Measurements from ENCODE around the gene DONSON.
"Not testable (repeated sequence)": the region's sequence is repeated elsewhere in the genome, so short reads cannot be mapped to it uniquely, and the experiment has no call there.

DONSON gene

GRCh38 chr21:33584455-33584854, 4.0 kb downstream of the DONSON start:
- H3K9me3 Mint-ChIP-seq = no peaks in the 10 kb centered on the region
- H3K4me3 Mint-ChIP-seq = no peak overlapping the region
- DNase-seq = no peak
- TF ChIP-seq, protein P1, sequence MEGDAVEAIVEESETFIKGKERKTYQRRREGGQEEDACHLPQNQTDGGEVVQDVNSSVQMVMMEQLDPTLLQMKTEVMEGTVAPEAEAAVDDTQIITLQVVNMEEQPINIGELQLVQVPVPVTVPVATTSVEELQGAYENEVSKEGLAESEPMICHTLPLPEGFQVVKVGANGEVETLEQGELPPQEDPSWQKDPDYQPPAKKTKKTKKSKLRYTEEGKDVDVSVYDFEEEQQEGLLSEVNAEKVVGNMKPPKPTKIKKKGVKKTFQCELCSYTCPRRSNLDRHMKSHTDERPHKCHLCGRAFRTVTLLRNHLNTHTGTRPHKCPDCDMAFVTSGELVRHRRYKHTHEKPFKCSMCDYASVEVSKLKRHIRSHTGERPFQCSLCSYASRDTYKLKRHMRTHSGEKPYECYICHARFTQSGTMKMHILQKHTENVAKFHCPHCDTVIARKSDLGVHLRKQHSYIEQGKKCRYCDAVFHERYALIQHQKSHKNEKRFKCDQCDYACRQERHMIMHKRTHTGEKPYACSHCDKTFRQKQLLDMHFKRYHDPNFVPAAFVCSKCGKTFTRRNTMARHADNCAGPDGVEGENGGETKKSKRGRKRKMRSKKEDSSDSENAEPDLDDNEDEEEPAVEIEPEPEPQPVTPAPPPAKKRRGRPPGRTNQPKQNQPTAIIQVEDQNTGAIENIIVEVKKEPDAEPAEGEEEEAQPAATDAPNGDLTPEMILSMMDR (IDR thresholded peaks at IDR 0.05) = no peak
- peaks cover 20% of the 10 kb centered on the region for H3K4me1 Mint-ChIP-seq
- no peak overlapping the region for H3K27ac Mint-ChIP-seq
- H3K36me3 Mint-ChIP-seq (ENCODE audit: low read depth) = peaks cover 45% of the 10 kb centered on the region
- peaks cover 4% of the 10 kb centered on the region for H3K27me3 Mint-ChIP-seq (ENCODE audit: low read depth, poor library complexity)

DNA sequence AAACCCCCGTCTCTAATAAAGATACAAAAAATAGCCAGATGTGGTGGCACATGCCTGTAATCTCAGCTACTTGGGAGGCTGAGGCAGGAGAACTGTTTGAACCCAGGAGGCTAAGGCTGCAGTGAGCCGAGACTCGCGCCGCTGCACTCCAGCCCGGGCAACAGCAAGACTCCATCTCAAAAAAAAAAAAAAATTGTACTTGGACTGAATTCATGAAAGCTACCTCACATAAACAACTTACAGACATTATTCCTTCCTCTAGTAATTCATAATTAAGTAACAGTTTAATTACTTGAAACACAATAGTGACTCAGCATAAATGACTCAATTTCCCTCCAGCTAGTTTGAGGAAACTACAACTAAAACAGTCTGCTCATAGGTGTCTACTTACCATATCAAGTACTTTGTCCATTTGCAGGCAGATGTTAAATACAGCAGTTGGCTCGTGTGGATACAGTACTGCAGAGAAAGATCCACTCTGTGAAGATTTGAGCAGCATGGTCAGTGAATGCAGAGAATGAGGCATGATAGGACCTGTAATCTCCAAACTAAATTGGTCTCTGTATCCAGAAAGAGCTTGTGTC, 9.4 kb downstream of the DONSON start:
- H3K27ac Mint-ChIP-seq = peak overlapping the region; percentile 73
- H3K27me3 Mint-ChIP-seq (ENCODE audit: low read depth, poor library complexity) = no peaks in the 10 kb centered on the region
- H3K4me3 Mint-ChIP-seq = no peak overlapping the region
- TF ChIP-seq, protein P1 (IDR thresholded peaks at IDR 0.05) = no peak
- no peaks in the 10 kb centered on the region for H3K9me3 Mint-ChIP-seq
- peaks cover 43% of the 10 kb centered on the region for H3K36me3 Mint-ChIP-seq (ENCODE audit: low read depth)
- no peaks in the 10 kb centered on the region for H3K4me1 Mint-ChIP-seq
- no peak for DNase-seq

GRCh38 chr21:33578214-33578613, 10.3 kb downstream of the DONSON start:
- TF ChIP-seq, protein P1 (IDR thresholded peaks at IDR 0.05) = no peak
- DNase-seq = no peak
- H3K9me3 Mint-ChIP-seq = no peaks in the 10 kb centered on the region
- H3K4me1 Mint-ChIP-seq = no peaks in the 10 kb centered on the region
- peaks cover 50% of the 10 kb centered on the region for H3K36me3 Mint-ChIP-seq (ENCODE audit: low read depth)
- H3K27ac Mint-ChIP-seq = no peak overlapping the region
- no peak overlapping the region for H3K4me3 Mint-ChIP-seq
- H3K27me3 Mint-ChIP-seq (ENCODE audit: low read depth, poor library complexity) = no peaks in the 10 kb centered on the region

DNA sequence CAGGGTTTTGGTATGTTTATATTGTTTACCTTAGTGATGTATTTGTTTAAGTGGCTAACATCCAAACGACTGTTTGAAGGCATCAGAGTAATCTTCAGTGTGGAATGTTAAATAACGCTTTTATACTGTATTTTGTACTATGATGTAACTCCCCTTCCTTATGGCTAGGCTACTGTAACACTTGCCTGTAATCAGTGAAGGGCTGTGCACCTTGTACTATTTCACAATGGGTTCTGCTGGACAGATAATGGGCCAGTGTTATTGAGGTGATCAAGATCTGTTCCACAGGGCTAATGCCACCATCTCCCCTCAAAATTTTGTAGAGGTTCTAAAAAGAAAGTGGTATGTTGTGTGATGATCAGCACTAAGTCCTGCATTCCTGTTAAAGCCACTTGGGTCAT, 11.7 kb downstream of the DONSON start:
- not testable (repeated sequence) for H3K27ac Mint-ChIP-seq; H3K27me3 Mint-ChIP-seq (ENCODE audit: low read depth, poor library complexity); H3K4me3 Mint-ChIP-seq; DNase-seq; H3K9me3 Mint-ChIP-seq; H3K4me1 Mint-ChIP-seq
- peaks cover 51% of the 10 kb centered on the region for H3K36me3 Mint-ChIP-seq (ENCODE audit: low read depth)

- TF ChIP-seq, protein P1 (IDR thresholded peaks at IDR 0.05) = no peak
- H3K36me3 Mint-ChIP-seq (ENCODE audit: low read depth) = peaks cover 62% of the 10 kb centered on the region
- no peaks in the 10 kb centered on the region for H3K27me3 Mint-ChIP-seq (ENCODE audit: low read depth, poor library complexity)
- H3K9me3 Mint-ChIP-seq = no peaks in the 10 kb centered on the region
- no peak overlapping the region for H3K27ac Mint-ChIP-seq
- no peak overlapping the region for H3K4me3 Mint-ChIP-seq
- no peaks in the 10 kb centered on the region for H3K4me1 Mint-ChIP-seq
- DNase-seq = no peak
Measured at GRCh38 chr21:33572350-33572749, 16.1 kb downstream of the DONSON start.

DNA sequence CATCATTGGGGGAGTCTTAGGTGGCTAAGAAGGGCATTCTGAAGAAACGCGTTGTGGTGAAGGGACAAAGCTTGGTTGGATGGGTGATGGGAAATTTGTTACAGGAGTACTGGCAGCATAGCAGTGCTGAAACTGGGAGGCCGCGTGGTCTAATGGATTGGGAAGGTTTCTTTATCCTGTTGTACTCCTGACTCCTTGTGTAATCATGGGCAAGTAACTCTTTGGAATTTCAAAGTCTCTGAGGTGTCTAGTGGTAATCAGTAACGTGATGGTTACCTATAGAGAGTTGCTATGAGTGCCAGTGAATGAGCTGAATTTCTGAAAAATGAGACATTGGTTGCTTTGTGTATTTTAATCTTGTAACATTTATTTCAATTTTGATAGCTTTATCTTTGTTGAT, 18.5 kb downstream of the DONSON start:
- TF ChIP-seq, protein P1 (IDR thresholded peaks at IDR 0.05) = no peak
- H3K36me3 Mint-ChIP-seq (ENCODE audit: low read depth) = peaks cover 60% of the 10 kb centered on the region

More for the DNA sequence above, 18.5 kb downstream of the DONSON start:
- H3K4me3 Mint-ChIP-seq = no peak overlapping the region
- DNase-seq = no peak
- H3K27ac Mint-ChIP-seq = peak overlapping the region; percentile 88
- no peaks in the 10 kb centered on the region for H3K9me3 Mint-ChIP-seq
- no peaks in the 10 kb centered on the region for H3K4me1 Mint-ChIP-seq
- no peaks in the 10 kb centered on the region for H3K27me3 Mint-ChIP-seq (ENCODE audit: low read depth, poor library complexity)
